ENCODE measurements around the gene SIGLEC12.
"Not testable (repeated sequence)": the region's sequence is repeated elsewhere in the genome, so short reads cannot be mapped to it uniquely, and the experiment has no call there.

SIGLEC12 gene

DNA sequence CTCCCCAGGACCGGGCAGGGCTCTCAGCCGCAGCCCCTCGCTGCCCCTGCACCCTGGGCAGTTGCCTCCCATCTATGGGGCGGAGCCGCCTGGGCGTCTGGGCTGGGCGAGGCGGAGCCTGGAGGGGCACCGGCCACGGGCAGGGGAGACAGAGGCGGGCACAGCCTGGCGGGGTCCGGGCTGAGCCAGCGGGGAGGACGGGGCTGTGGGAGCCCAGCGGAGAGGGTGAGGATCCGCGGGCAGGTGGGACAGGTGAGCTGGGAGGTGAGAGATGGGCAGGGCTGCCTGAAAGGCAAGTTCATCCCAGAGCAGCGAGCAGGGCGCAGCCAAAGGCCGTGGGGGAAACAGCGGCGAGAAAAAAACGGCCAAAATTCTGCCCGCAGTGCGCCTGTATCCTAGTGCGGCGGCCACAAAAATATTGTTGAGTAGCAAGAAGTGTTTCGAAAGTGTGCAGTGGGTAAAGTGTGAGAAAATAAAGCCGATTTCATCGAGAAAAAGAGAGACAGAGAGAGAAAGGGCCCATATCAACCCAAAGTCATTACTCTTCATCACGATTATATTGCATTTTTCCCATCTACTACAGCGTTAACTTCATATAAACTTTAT lies 37.5 kb downstream of the SIGLEC12 start:
- H3K4me3 ChIP-seq (ENCODE audit: low read length); H3K36me3 ChIP-seq (ENCODE audit: control insufficient read depth, insufficient read depth, low read length, severe bottlenecking); DNase-seq (ENCODE audit: low read depth); H3K9me3 ChIP-seq (ENCODE audit: control insufficient read depth, low read length); H3K4me1 ChIP-seq (ENCODE audit: control insufficient read depth, insufficient read depth, low read length); H3K9ac ChIP-seq (ENCODE audit: low read length): not testable (repeated sequence)
- H3K27me3 ChIP-seq (replicated peaks; ENCODE audit: control insufficient read depth, insufficient read depth, low read length) = peaks cover 34% of the 10 kb centered on the region

DNA sequence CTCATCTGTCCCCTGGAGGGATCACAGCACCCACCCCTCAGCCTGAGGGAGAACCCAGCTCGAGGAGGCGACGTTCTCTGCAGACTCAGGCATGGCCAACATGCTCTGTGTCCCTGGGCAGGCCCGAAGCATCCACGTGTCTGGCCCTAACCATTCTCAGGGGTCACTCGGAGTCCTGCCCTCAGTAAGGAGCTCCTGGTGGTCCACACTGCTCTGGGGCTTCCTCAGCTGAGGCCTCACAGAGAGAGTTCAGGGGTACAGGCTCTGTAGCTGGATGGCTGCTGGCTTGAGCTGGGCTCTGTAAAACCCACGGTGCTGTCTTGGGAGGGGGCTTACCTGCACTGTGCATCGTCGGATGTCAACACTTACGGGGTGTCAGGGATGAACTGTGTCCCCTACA lies 38.9 kb downstream of the SIGLEC12 start:
- peaks cover 22% of the 10 kb centered on the region for H3K27me3 ChIP-seq (replicated peaks; ENCODE audit: control insufficient read depth, insufficient read depth, low read length)
- no peak for DNase-seq (ENCODE audit: low read depth)
- no peaks in the 10 kb centered on the region for H3K36me3 ChIP-seq (ENCODE audit: control insufficient read depth, insufficient read depth, low read length, severe bottlenecking)
- H3K4me3 ChIP-seq (ENCODE audit: low read length) = no peak overlapping the region
- no peaks in the 10 kb centered on the region for H3K9me3 ChIP-seq (ENCODE audit: control insufficient read depth, low read length)
- H3K9ac ChIP-seq (ENCODE audit: low read length) = no peak overlapping the region
- no peaks in the 10 kb centered on the region for H3K4me1 ChIP-seq (ENCODE audit: control insufficient read depth, insufficient read depth, low read length)

DNA sequence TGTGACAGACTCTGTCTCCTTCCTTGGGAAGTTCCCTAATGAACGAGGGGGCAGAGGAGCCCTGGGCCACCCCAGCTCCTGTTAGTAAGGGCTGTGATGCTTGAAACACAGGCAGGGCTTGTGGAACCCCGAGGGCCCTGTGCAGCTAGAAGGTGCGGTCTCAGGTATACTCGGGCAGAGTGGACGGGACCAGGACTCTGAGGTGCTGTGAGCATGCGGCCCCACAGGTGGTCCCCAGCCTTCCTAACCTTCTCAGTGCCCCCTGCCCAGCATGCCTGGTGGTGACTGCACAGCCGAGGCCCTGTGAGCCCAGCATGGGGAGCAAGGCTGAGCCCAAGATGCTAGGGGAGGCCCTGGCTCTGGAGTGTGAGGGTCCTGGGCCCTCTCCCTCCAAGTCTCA lies 39.3 kb downstream of the SIGLEC12 start:
- Histone ChIP-seq H3K27me3 (replicated peaks; ENCODE audit: control insufficient read depth, insufficient read depth, low read length) (peaks cover 21% of the 10 kb centered on the region), H3K9me3 (ENCODE audit: control insufficient read depth, low read length) (no peaks in the 10 kb centered on the region)
- DNase-seq (ENCODE audit: low read depth) = no peak

DNA sequence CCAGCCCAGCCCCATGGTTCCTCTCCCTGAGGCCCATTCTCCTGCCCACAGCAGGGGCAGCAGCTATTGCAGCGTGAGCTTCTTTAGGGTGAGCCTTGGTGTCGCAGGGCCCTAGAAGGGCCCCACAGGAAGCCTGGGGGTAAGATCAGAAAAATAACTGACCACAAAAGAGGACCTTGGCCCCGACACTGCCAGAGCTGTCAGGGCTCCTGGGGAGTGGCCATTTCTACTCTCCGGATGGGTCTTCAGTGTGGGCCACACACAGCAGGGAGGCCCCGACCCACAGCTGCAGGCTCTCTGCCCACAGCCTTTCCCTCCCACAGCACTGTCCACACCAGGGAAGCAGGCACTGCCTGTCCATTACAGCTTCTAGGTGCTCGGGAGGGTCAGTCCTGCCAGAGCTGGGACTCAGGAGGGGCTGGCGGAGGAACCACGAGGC lies 39.9 kb downstream of the SIGLEC12 start:
- Histone ChIP-seq H3K36me3 (ENCODE audit: control insufficient read depth, insufficient read depth, low read length, severe bottlenecking) (no peaks in the 10 kb centered on the region), H3K9me3 (ENCODE audit: control insufficient read depth, low read length) (no peaks in the 10 kb centered on the region), H3K4me1 (ENCODE audit: control insufficient read depth, insufficient read depth, low read length) (no peaks in the 10 kb centered on the region), H3K27me3 (replicated peaks; ENCODE audit: control insufficient read depth, insufficient read depth, low read length) (peaks cover 22% of the 10 kb centered on the region), H3K9ac (ENCODE audit: low read length) (no peak overlapping the region), H3K4me3 (ENCODE audit: low read length) (no peak overlapping the region)
- DNase-seq (ENCODE audit: low read depth) = no peak

More for the DNA sequence above, 39.3 kb downstream of the SIGLEC12 start:
- Histone ChIP-seq H3K9ac (ENCODE audit: low read length) (no peak overlapping the region), H3K4me3 (ENCODE audit: low read length) (no peak overlapping the region), H3K4me1 (ENCODE audit: control insufficient read depth, insufficient read depth, low read length) (no peaks in the 10 kb centered on the region), H3K36me3 (ENCODE audit: control insufficient read depth, insufficient read depth, low read length, severe bottlenecking) (no peaks in the 10 kb centered on the region)

DNA sequence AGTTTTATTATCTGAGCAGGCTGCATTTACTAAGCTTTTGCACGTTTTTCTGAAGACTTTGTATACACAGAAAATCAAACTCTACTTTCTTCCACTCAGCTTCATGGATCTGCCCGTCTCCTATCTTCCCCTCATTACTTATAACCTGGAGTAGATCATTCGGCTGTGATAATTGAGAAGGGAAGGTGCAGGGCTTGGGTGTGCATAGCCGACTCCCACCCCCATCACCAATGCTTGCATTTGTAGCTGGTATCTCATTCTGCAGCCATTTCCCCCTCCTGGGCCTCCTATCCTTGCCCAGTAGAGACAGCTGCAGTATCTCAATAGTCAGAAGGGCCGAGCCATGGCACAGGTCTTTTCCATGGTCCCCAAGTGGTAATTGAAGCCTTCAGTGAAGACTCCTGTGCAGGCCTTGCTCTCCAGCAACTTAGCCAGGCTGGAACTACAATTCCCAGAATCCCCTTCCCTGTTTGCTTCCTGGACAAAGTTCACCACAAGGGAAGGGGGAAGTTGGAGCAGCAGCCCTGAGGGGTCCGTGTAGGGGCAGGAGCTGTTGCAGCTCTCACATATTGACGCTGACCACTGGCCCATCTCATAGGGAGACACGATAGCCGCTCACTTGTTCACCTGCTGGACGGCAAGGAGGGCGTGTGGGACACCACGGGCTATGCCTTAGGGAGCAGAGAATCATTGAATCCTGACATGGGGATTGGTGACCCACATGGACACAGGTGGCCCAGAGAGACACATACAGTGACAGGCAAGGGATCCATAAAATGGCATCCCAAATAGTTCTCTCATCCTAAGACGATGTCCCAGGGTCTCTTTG lies 41.2 kb downstream of the SIGLEC12 start:
- Histone ChIP-seq H3K27me3 (replicated peaks; ENCODE audit: control insufficient read depth, insufficient read depth, low read length) (peaks cover 20% of the 10 kb centered on the region), H3K36me3 (ENCODE audit: control insufficient read depth, insufficient read depth, low read length, severe bottlenecking) (no peaks in the 10 kb centered on the region), H3K9ac (ENCODE audit: low read length) (no peak overlapping the region), H3K4me1 (ENCODE audit: control insufficient read depth, insufficient read depth, low read length) (no peaks in the 10 kb centered on the region), H3K4me3 (ENCODE audit: low read length) (peak overlapping the region; percentile 49), H3K9me3 (ENCODE audit: control insufficient read depth, low read length) (no peaks in the 10 kb centered on the region)
- DNase-seq (ENCODE audit: low read depth) = peak; percentile 7

DNA sequence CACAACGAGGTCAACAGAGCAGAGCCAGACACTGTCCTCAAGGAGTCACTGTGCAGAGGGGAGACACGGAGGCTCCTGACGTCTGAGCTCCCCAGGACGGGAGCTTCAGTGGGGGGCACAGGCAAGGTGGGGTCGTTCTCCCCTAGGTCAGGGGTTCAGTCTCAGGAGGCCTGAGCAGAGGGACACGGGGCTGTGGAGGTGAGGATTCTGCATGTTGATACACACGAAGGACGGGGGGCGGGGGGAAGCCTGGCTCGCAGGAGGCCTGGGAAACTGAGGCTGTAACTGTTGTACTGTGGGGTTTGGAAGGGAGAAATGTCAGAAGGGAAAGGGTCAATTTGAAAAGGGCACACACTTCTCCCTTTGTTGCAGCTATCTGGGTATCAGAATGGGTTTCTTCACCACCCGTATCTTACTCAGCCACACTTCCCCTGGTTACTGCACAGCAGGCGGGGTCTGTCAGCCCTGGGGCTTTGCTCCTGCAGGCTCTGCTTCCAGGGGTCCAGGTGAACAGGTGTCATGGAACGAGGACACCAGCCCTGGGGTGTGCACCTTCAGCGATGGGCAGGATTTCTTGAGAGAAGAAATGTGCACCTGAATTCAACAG lies 42.6 kb downstream of the SIGLEC12 start:
- no peak overlapping the region for H3K9ac ChIP-seq (ENCODE audit: low read length)
- no peak for DNase-seq (ENCODE audit: low read depth)
- no peaks in the 10 kb centered on the region for H3K36me3 ChIP-seq (ENCODE audit: control insufficient read depth, insufficient read depth, low read length, severe bottlenecking)
- peaks cover 20% of the 10 kb centered on the region for H3K27me3 ChIP-seq (replicated peaks; ENCODE audit: control insufficient read depth, insufficient read depth, low read length)
- no peaks in the 10 kb centered on the region for H3K4me1 ChIP-seq (ENCODE audit: control insufficient read depth, insufficient read depth, low read length)
- no peaks in the 10 kb centered on the region for H3K9me3 ChIP-seq (ENCODE audit: control insufficient read depth, low read length)
- no peak overlapping the region for H3K4me3 ChIP-seq (ENCODE audit: low read length)

DNA sequence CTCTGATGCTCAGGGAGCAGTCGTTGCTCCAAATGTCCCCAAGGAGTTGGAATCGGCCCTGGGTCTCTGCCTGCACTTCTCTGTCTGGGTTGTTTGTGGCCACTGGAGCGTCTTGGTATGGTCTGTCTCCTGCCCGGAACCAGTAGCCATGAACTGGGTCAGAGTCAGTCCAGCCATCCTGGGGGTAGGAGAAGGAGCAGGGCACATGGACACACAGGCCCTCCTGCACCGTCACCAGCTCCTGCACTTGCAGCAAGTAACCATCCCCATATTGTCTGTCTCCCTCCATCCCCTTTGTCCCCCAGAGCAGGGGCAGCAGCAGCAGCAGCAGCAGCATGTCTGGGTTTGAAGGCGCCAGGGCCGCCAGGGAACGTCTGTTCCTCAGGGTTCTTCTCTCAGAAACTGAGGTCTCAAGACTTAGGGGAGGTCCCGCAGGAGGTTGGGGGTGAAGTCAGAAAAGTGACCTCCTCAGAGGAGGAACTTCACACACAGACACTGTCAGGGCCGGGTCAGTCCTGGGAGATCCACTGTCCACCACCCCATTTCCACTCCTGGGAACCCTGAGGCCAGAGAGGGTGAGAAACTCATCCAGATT lies 43.5 kb downstream of the SIGLEC12 start, which contains the start of gene SIGLEC8:
Gene SIGLEC8 (minus strand): TSS at position 404 of the 595 bp plus-strand sequence. CDS start 67 bp downstream, at position 337.
- Histone ChIP-seq H3K9ac (ENCODE audit: low read length) (no peak within 1 kb of the TSS), H3K27me3 (replicated peaks; ENCODE audit: control insufficient read depth, insufficient read depth, low read length) (peaks cover 20% of the 10 kb centered on the region), H3K4me3 (ENCODE audit: low read length) (no peak within 1 kb of the TSS), H3K36me3 (ENCODE audit: control insufficient read depth, insufficient read depth, low read length, severe bottlenecking) (no peaks in the 10 kb centered on the region), H3K4me1 (ENCODE audit: control insufficient read depth, insufficient read depth, low read length) (no peaks in the 10 kb centered on the region), H3K9me3 (ENCODE audit: control insufficient read depth, low read length) (no peaks in the 10 kb centered on the region)
- DNase-seq (ENCODE audit: low read depth) = no peak

DNA sequence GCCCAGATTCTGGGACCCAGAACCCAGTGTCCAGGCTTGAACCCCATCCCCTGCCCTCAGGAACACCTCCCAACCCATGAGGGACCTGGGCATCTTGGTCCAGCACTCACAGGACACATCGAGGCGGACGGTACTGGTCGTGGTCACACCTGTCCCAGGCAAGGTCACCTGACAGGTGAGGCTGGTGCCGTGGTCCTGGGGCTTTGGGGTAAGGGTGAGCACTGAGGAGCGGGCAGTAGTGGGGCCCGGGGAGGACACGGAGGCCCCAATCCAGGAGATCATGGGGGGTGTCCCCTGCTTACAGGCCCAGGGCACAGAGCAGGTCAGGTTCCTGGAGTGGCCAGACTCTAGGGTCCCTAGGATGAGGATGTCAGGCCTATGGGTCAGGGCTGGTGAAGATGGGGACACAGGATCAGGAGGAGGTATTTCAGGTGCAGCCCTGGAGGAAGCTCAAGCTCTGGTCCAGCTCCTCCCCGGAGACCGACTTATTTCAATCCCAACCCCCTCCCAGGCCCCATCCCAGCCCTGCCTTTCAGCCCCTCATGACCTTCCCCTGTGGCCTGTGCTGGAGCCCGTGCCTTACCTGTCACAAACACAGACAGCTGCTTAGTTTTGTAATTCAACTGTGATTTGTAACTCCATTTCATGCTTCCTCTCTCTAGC lies 44.1 kb downstream of the SIGLEC12 start:
- DNase-seq (ENCODE audit: low read depth) = no peak
- H3K9ac ChIP-seq (ENCODE audit: low read length) = no peak overlapping the region
- H3K36me3 ChIP-seq (ENCODE audit: control insufficient read depth, insufficient read depth, low read length, severe bottlenecking) = no peaks in the 10 kb centered on the region
- no peaks in the 10 kb centered on the region for H3K4me1 ChIP-seq (ENCODE audit: control insufficient read depth, insufficient read depth, low read length)
- H3K4me3 ChIP-seq (ENCODE audit: low read length) = no peak overlapping the region
- H3K9me3 ChIP-seq (ENCODE audit: control insufficient read depth, low read length) = no peaks in the 10 kb centered on the region
- H3K27me3 ChIP-seq (replicated peaks; ENCODE audit: control insufficient read depth, insufficient read depth, low read length) = peaks cover 14% of the 10 kb centered on the region

DNA sequence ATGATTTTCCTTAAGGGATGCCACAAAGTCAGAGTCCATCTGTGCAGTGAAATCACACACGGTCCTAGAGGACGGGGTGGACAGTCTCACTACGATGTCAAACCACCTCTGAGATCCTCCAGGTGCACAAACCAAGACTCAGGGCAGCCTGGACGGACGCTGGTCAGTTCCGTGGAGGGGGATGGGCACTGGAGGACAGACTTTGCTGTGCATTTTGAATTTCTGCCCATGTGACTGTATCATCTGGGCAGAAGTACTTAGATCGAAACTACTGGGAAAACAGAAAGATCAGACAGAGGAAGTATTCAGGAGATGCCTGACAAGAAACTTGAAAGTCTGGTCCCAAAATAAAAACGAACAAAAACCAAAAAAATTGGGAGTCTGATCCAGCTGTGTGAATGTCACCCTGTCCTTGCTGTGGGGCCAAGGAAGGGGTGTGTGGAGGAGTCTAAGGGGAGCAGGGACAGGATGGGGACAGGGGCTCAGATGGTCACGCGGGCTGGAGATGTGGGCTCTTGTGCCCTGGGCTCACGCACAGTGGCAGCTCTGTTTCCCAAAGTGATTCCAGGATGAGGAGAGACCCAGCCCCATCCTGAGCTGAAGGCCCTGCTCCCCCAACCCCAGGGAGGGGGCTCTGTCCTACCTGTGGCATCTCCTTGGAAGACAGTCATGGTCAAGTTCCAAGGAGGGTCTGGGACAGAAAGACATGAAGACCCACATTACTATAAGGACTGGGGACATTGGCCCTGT lies 44.9 kb downstream of the SIGLEC12 start:
- no peak for DNase-seq (ENCODE audit: low read depth)
- peaks cover 9% of the 10 kb centered on the region for H3K27me3 ChIP-seq (replicated peaks; ENCODE audit: control insufficient read depth, insufficient read depth, low read length)
- no peak overlapping the region for H3K9ac ChIP-seq (ENCODE audit: low read length)
- H3K4me1 ChIP-seq (ENCODE audit: control insufficient read depth, insufficient read depth, low read length) = no peaks in the 10 kb centered on the region
- no peaks in the 10 kb centered on the region for H3K9me3 ChIP-seq (ENCODE audit: control insufficient read depth, low read length)
- no peak overlapping the region for H3K4me3 ChIP-seq (ENCODE audit: low read length)
- H3K36me3 ChIP-seq (ENCODE audit: control insufficient read depth, insufficient read depth, low read length, severe bottlenecking) = no peaks in the 10 kb centered on the region

DNA sequence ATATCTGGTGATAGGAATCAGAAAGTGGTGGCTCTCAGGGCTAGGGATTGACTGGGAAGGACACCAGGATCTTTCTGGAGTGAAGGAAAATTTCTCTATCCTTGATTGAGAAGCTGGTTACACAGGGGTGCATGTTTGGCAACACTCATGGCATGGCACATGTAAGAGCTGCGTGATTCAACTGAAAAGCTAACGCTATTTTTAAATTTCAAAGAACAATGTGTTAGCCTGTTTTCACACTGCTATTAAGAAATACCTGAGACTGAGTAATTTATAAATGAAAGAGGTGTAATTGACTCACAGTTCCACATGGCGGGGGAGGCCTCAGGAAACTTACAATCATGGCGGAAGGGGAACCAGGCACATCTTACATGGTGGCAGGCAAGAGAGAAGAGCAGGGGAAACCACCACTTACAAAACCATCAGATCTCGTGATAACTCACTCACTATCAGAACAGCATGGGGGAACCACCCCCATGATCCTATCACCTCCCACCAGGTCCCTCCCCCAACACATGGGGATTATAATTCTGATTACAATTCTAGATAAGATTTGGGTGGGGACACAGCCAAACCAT lies 50.8 kb downstream of the SIGLEC12 start:
- H3K4me1 ChIP-seq (ENCODE audit: control insufficient read depth, insufficient read depth, low read length) = no peaks in the 10 kb centered on the region
- H3K9me3 ChIP-seq (ENCODE audit: control insufficient read depth, low read length) = no peaks in the 10 kb centered on the region
- no peak overlapping the region for H3K4me3 ChIP-seq (ENCODE audit: low read length)
- H3K27me3 ChIP-seq (replicated peaks; ENCODE audit: control insufficient read depth, insufficient read depth, low read length) = no peaks in the 10 kb centered on the region
- no peak for DNase-seq (ENCODE audit: low read depth)
- no peak overlapping the region for H3K9ac ChIP-seq (ENCODE audit: low read length)
- no peaks in the 10 kb centered on the region for H3K36me3 ChIP-seq (ENCODE audit: control insufficient read depth, insufficient read depth, low read length, severe bottlenecking)

All from adipocyte (in vitro differentiated cells).